Upper lobe of left lung (tissue), 4 donors: ENCODE data around the gene REV3L.

ENCODE experiments used
- POLR2A ChIP-seq, 4 donors: fragments of 450-650 bp; IDR thresholded peaks; one replicate each; pipeline ENCODE4 v1.5.1; 2016 to 2017; ENCODE audit warnings: antibody characterized with exemption in 4 of 4, mild to moderate bottlenecking in 2 of 4
- TF ChIP-seq, protein P1 (sequence below), 6 experiments: fragments of 450-650 bp in 4 of 6; fragments of 200-600 bp in 2 of 6; sonication (generic) in 2 of 6; IDR thresholded peaks; one replicate each; pipeline ENCODE4 v1.5.1; 2016 to 2019; ENCODE audit warnings: antibody characterized with exemption in 6 of 6

DNA sequence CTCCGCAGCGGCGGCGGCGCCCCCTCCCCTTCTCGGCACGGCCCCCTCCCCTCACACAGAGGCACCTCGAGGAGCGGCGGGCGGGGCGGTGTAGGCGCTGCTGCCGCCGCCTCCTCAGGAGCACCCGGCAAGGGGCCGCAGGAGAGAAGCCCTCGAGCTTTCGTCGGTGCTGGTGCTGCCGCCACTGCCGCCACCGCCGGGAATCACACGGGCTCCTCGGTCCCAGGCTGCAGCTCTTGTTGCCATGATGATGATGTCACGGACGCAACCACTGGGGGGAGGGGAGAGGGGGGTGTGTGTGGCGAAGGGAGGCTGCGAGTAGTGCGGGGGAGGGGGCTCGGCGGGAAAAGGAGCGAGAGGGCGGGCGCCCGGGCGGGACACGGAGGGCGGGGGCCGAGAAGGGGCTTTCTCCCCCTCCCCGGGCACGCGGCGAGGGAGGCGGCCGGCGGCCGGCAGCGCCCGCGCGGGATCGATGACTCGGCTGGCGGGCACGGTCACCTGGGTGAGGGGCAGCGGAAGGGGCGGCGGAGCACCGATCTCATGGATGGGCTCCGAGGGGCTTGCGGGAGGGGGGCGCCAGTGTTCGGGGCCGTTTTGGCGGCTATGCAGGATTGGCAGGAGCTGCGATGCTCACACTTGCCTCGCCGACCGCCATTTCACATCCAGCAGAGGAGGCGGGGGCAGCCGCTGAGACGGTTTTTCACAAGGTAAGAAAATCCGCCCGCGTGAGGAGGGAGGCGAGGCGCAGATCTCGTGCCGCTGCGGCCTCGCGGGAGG is at the start of gene REV3L:
- TF ChIP-seq, protein P1, sequence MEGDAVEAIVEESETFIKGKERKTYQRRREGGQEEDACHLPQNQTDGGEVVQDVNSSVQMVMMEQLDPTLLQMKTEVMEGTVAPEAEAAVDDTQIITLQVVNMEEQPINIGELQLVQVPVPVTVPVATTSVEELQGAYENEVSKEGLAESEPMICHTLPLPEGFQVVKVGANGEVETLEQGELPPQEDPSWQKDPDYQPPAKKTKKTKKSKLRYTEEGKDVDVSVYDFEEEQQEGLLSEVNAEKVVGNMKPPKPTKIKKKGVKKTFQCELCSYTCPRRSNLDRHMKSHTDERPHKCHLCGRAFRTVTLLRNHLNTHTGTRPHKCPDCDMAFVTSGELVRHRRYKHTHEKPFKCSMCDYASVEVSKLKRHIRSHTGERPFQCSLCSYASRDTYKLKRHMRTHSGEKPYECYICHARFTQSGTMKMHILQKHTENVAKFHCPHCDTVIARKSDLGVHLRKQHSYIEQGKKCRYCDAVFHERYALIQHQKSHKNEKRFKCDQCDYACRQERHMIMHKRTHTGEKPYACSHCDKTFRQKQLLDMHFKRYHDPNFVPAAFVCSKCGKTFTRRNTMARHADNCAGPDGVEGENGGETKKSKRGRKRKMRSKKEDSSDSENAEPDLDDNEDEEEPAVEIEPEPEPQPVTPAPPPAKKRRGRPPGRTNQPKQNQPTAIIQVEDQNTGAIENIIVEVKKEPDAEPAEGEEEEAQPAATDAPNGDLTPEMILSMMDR (IDR thresholded peaks at IDR 0.05), result peak in 1 of 6 experiments; percentile 8
- peak in 3 of 4 donors; percentile 55 to 79 (median 57) for TF ChIP-seq POLR2A (IDR thresholded peaks at IDR 0.05)
